ENCODE measurements around the gene SEH1L. TPM values are rescaled to one million over a fixed set of nuclear protein-coding genes. Genes with fewer than 3 reads are reported as not detected.
"Not testable (repeated sequence)": the region's sequence is repeated elsewhere in the genome, so short reads cannot be mapped to it uniquely, and the experiment has no call there.

SEH1L gene
- total RNA-seq, 6 donors from 2014 or later, result 18.4 to 49.7 (median 38.2) TPM

DNA sequence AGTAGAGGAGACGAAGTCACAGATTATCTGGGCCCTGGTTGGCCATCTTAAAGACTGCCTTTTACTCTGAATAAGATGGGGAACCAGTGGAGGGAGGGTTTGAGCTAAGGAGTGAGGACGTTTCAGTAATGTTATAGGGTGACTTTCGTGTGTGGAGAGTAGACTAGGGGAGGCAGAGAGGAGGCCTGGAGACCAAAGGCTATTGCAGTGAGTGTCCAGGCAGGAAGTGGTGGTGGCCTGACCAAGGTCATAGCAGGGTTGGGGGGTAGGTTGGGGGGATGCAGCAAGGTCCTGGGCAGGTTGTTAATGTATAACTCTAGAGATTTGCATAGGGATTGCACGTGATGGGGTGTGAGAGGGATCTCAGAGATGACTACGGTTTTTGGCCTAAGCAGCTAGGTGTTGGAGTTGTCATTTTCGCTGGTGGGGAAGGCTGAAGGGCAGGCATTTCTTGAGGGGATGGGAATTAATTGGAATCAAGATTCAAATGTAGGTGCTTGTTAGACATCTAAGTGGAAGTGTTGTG is 48.2 kb downstream of the SEH1L start:
- no peak for DNase-seq
- Histone ChIP-seq H3K4me1 (peaks cover 9 to 14% (median 13%) of the 10 kb centered on the region in 4 donors), H3K27me3 (no peaks in the 10 kb centered on the region), H3K27ac (no peak overlapping the region), H3K4me3 (no peak overlapping the region), H3K36me3 (peaks cover 0 to 6% (median 0%) of the 10 kb centered on the region in 4 donors), H3K9me3 (no peaks in the 10 kb centered on the region)
- 94% methylated on average over 6 of the region's 6 CpGs for WGBS, 2 donors
- no peak for ATAC-seq (ENCODE audit: low FRiP score in 2 of 2)
- no peak for TF ChIP-seq POLR2AphosphoS5 (IDR thresholded peaks at IDR 0.05)
- TF ChIP-seq CTCF (IDR thresholded peaks at IDR 0.05), result no peak
- TF ChIP-seq POLR2A (IDR thresholded peaks at IDR 0.05), result no peak
- no peak for TF ChIP-seq EP300 (IDR thresholded peaks at IDR 0.05)

DNA sequence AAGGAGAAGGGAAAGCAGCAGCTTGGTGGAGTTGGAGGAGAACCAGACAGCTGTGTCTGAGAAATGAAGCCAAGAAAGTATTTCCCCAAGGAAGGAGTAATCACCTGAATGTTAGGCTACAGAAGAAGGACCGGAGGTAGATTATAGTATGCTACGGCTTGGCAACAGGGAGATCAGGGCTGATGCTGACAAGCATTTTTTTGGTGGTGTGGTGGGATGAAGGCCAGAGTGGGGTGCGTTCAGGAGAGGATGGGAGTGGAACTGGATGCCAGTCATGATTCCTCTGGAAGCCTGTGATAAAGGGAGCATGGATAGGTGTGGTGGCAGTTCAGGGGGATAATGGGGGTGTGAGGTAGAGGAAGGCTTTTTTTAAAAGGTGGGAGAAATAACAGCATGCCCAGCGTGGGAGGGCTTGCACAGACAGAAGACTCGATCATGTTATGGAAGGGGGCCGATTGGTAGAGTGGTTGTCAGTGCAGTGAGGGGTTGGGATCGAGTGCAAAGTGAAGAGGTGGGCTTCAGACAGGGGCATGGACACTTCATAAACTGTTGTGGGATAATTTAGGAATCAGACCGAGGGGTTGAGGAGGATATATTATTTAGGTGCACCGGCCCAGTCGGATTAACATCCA is 49.0 kb downstream of the SEH1L start:
- Histone ChIP-seq H3K9me3 (no peaks in the 10 kb centered on the region), H3K27ac (no peak overlapping the region), H3K27me3 (no peaks in the 10 kb centered on the region), H3K4me3 (no peak overlapping the region), H3K36me3 (peaks cover 0 to 13% (median 3%) of the 10 kb centered on the region in 4 donors), H3K4me1 (peaks cover 9 to 14% (median 13%) of the 10 kb centered on the region in 4 donors)
- ATAC-seq (ENCODE audit: low FRiP score in 2 of 2) (no peak), DNase-seq (no peak)
- WGBS, 2 donors, result 89 to 91% methylated on average over 10 of the region's 10 CpGs
- no peak for TF ChIP-seq POLR2A (IDR thresholded peaks at IDR 0.05)
- no peak for TF ChIP-seq POLR2AphosphoS5 (IDR thresholded peaks at IDR 0.05)
- no peak for TF ChIP-seq CTCF (IDR thresholded peaks at IDR 0.05)
- TF ChIP-seq EP300 (IDR thresholded peaks at IDR 0.05), result no peak

DNA sequence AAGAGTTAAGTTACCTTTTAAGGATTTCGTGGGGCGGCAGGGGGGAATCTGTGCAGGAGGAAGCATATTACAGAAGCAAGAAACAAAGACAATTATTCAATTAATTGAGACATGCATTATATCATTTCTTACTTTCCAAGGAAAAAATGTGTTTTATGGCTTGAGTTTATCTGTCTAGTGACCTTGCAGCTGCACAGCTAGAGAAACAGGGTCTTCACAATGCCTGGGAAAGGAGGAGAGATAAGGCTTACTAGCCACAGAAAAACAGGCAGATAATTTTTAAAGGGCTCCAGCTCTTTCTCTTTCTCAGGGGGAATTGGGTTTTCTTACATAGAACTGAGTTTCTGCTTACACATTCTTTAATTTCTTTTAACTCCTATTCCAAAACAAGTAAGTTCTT is 49.5 kb downstream of the SEH1L start:
- H3K4me1 ChIP-seq; H3K9me3 ChIP-seq; ATAC-seq (ENCODE audit: low FRiP score in 2 of 2); H3K27me3 ChIP-seq; H3K27ac ChIP-seq; H3K4me3 ChIP-seq; DNase-seq: not testable (repeated sequence)
- 80 to 81% methylated on average over 2 of the region's 2 CpGs for WGBS, 2 donors
- peaks cover 0 to 17% (median 5%) of the 10 kb centered on the region in 4 donors for H3K36me3 ChIP-seq

DNA sequence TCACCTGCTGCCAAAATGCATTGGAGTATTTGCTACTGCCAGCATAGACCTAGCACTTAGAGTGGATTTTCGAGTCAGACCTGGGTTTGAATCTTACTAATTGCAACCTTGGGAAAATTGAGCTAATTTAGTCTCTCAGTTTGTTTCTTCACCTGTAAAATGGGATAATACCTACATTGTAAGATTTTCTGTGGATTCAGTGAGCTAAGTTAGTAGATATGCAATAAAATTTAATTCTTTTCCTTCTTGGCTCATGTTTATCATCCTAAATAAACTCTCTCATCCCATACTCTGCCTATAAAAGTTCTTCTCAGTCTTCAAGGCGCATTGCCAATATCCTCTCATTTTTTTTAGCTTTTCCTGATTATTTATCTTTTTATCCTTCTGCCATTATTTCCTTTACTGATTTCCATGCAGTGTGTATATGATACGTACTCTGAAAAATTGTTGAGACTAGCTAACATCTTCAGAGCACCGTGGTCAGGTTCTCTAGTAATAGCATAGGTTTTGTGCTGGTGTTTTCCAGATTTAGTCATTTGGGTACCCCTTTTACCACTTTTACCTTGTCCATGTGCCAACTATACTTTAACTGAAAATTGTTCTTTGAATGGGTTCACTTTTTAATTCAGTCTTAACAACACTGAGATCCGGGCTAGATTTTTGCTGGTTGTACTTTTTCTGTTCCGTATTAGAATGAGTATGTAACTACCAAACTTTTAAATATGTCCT is 50.7 kb downstream of the SEH1L start:
- Histone ChIP-seq H3K36me3 (peaks cover 0 to 23% (median 6%) of the 10 kb centered on the region in 4 donors), H3K27me3 (no peaks in the 10 kb centered on the region), H3K4me3 (no peak overlapping the region), H3K9me3 (no peaks in the 10 kb centered on the region), H3K27ac (no peak overlapping the region), H3K4me1 (no peaks in the 10 kb centered on the region)
- no peak for DNase-seq
- no peak for TF ChIP-seq POLR2A (IDR thresholded peaks at IDR 0.05)
- no peak for TF ChIP-seq CTCF (IDR thresholded peaks at IDR 0.05)
- no peak for ATAC-seq (ENCODE audit: low FRiP score in 2 of 2)
- 76 to 85% methylated on average over 6 of the region's 6 CpGs for WGBS, 2 donors

- no peak overlapping the region for H3K4me3 ChIP-seq
- 77 to 78% methylated on average over 7 of the region's 7 CpGs for whole genome bisulfite sequencing, 2 donors
- H3K36me3 ChIP-seq, result peaks cover 0 to 25% (median 9%) of the 10 kb centered on the region in 4 donors
- peaks cover 0 to 4% (median 0%) of the 10 kb centered on the region in 4 donors for H3K4me1 ChIP-seq
- DNase-seq, result no peak
- H3K9me3 ChIP-seq, result no peaks in the 10 kb centered on the region
- no peak overlapping the region for H3K27ac ChIP-seq
- no peak for TF ChIP-seq POLR2AphosphoS5 (IDR thresholded peaks at IDR 0.05)
- peak in 1 of 6 experiments; percentile 5 for TF ChIP-seq CTCF (IDR thresholded peaks at IDR 0.05)
- ATAC-seq (ENCODE audit: low FRiP score in 2 of 2), result peak; percentile 57 to 68
- no peaks in the 10 kb centered on the region for H3K27me3 ChIP-seq
Observed at GRCh38 chr18:13003466-13003896, 55.7 kb downstream of the SEH1L start.

Data from upper lobe of left lung (tissue), 6 donors.